Adrenal gland (tissue), 5 donors: ENCODE results near the gene RAMAC.

Experiments used
- POLR2A ChIP-seq, 2 donors: fragments of 450-650 bp; IDR thresholded peaks; one replicate each; pipeline ENCODE4 v1.6.1; 2017; ENCODE audit warnings: antibody characterized with exemption in 2 of 2, mild to moderate bottlenecking in 2 of 2, moderate library complexity in 1 of 2
- TF ChIP-seq, protein P1 (sequence below), 6 experiments: fragments of 450-650 bp in 4 of 6; fragments of 200-600 bp in 2 of 6; sonication (generic) in 1 of 6; IDR thresholded peaks; 1 replicate in 5 of 6; 2 replicates in 1 of 6; pipeline versions ENCODE4 v1.5.1 to v1.8.0; 2016 to 2021; ENCODE audit warnings: antibody characterized with exemption in 6 of 6, mild to moderate bottlenecking in 2 of 6, moderate library complexity in 1 of 6
- donor health status: DM: no; HTN: no; CAD: no.

GRCh38 chr15:83036253-83036652 lies 50.2 kb downstream of the RAMAC start:
- TF ChIP-seq, protein P1, sequence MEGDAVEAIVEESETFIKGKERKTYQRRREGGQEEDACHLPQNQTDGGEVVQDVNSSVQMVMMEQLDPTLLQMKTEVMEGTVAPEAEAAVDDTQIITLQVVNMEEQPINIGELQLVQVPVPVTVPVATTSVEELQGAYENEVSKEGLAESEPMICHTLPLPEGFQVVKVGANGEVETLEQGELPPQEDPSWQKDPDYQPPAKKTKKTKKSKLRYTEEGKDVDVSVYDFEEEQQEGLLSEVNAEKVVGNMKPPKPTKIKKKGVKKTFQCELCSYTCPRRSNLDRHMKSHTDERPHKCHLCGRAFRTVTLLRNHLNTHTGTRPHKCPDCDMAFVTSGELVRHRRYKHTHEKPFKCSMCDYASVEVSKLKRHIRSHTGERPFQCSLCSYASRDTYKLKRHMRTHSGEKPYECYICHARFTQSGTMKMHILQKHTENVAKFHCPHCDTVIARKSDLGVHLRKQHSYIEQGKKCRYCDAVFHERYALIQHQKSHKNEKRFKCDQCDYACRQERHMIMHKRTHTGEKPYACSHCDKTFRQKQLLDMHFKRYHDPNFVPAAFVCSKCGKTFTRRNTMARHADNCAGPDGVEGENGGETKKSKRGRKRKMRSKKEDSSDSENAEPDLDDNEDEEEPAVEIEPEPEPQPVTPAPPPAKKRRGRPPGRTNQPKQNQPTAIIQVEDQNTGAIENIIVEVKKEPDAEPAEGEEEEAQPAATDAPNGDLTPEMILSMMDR (IDR thresholded peaks at IDR 0.05) = no peak
- no peak for TF ChIP-seq POLR2A (IDR thresholded peaks at IDR 0.05)
